Cerebellar nuclear complex (tissue), 1 donor: ENCODE results near the gene GDF10.

ENCODE experiments used
- DNase-seq, 2 experiments: peaks; one replicate each; lab custom pipeline; 2025; lab: John Stamatoyannopoulos, UW

GDF10 gene

DNA sequence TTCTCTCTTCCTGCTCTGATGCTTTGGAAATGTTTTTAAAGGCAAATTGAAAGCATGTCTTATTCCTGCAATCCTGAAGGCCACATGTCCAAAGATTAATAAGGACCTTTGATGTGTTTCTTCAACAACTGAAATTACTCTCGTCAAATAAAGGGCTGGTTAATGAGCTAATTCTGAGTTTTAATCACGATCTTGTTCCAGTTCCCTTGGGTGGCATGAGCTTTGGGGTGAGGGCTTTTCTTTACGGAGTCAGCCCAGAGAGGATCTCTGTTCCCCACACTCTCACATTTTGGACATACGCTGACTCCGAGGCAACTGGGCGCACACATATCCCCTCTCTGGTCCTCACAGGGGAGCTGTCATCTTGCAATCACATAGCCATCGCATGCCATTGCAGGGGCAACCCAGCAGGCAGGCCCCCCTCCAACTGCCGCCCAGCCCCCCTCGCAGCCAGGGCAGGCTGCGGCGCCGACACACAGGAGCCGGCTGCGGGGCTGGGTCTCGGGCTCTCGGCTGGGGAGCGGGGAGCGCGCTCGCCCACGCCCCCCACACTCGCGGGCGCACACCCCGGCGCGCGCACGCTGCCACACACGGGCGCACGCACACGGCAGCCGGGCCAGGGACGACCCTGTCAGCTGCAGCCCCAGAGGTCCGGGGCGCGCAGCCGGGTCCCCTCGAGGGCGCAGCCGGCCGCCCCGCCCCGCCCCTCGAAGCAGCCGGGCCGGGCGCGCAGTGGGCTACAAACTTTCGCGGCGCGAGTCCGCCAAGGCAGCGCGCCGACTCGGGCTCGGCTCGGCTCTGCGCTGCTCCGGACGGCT, at the start of gene GDF10:
TSS of gene GDF10 (plus strand) at position 587 of the 818 bp plus-strand sequence. CDS start 455 bp downstream, outside the sequence.
- DNase-seq: no peak

GRCh38 chr10:47252093-47252780, 47.8 kb upstream of the GDF10 start:
- DNase-seq: no peak

GRCh38 chr10:47253030-47253637, 46.9 kb upstream of the GDF10 start:
- DNase-seq: no peak

- no peak for DNase-seq
These were observed 46.2 kb upstream of the GDF10 start for GRCh38 chr10:47253651-47254375.

DNA sequence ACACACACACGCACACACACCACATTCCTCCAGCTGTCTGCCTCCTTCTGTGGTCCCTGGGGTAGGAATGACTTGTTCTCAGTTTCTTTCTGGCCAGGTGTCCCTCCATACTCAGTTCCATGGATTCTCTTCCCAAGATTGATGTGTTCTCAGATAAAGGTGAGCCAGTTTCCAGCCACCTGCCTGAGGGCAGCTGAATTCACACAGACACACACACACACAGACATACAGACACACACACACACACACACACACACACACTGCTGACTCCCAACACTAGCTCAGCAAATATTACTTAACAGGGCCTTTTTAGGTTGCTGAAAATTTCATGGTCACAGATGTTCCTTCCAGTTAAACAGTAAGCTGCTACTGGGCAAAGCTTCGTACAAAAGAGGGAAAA, 45.4 kb upstream of the GDF10 start:
- DNase-seq: no peak

DNA sequence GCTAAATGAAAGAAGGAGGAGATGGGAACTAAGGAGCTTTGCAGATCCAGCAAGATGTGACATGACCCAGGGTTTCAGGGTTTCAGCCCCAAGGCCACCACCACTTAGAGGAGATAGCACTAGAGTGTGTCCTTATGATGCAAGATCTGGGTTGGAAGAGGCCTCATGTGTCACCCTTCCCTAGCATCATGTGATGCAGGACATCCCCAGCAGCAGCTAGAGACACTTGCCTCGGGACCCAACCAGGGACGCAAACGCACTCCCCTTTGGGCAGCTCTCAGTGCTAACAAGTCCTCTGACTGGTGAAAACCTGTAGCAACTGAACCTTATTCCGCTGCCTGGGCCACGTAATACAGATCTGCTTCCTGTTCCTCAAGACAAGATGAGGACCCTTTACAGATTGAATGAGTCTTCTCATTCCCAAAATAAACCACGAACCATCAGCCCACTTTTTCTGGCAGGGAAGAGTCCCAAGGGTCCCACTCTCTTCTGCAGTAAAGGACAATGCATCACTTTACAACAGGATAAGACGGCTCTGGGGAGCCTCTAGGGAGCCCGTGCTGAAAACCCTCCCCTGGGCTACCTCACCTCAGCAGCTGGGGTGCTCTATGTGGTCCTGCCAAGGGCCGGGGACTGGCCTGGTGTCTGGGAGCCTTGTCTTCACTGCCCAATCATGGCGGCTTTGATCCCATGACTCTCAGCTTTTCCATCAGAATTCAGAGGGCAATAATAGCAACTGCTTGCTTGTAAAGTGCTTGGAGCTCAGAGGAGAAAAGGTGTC, 44.8 kb upstream of the GDF10 start:
- no peak for DNase-seq

DNA sequence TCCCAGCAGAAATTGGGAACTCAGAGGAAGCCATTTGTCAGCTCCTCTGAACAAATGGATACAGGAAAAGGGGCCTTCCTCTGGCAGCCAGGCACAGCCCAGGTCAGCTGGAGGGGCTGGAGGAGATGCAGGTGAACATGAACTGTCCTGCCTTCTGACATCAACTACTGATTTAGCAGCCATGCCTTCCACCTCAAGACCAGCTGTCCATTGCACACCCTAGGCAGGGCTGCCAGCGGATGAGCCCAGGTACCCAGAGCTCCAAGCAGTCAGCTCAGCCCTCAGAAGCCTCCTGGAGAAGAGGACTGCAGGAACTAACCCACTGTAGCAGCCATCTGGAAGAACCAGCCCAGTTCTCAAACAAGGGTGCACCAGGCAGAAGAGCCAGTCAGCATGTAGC, 44.1 kb upstream of the GDF10 start:
- no peak for DNase-seq

GRCh38 chr10:47256751-47257336, 43.2 kb upstream of the GDF10 start:
- no peak for DNase-seq

GRCh38 chr10:47257396-47258120, 42.4 kb upstream of the GDF10 start:
- DNase-seq: no peak

- no peak for DNase-seq
These were observed 41.1 kb upstream of the GDF10 start for GRCh38 chr10:47258921-47259320.

- DNase-seq: no peak
These were observed 40.5 kb upstream of the GDF10 start for GRCh38 chr10:47259466-47259865.

- no peak for DNase-seq
These were observed 39.4 kb upstream of the GDF10 start for GRCh38 chr10:47260505-47261111.

GRCh38 chr10:47261121-47261520, 38.9 kb upstream of the GDF10 start:
- no peak for DNase-seq

GRCh38 chr10:47261556-47261955, 38.4 kb upstream of the GDF10 start:
- no peak for DNase-seq

DNA sequence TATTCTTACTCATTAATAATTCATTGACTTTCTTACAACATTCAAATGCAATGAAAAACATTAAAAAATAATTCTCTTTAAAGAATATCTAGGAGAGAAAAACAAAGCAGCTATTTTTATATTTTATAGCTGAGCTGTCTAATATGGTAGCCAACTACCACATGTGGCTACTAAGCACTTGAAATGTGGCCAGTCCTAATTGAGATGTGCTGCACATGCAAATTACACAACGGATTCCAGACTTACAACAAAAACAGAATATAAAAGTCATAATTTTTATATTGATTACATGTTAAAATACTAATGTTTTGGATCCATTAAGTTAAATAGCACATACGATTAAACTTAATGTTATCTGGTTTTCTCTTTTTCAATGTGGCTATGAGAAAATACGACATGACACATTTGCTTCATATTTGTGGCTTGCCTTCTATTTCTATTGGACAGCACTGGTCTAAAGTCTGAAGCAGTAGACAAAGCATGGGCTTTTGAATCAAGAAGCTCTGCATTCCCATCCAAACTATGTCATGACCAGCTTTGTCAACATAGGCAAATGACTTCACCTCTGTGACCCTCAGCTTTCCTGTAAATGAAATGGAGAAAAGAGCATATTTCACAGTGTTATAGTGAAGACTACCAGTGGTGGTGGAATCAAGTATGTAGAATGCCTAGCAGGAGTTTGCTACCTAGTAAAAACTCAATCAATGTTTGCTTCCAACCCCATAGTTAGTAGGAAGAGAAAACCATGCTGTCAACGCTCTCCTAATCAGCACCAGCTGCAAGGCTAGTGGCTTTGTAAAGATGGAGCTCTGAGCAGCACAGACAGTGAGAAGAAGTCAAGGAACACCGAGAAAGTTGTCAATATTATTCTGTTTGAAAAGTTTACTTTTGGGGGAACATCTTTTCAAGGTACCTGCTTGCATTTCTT, 37.1 kb upstream of the GDF10 start:
- no peak for DNase-seq

- DNase-seq: no peak
These were observed 35.2 kb upstream of the GDF10 start for GRCh38 chr10:47264797-47265281.

DNA sequence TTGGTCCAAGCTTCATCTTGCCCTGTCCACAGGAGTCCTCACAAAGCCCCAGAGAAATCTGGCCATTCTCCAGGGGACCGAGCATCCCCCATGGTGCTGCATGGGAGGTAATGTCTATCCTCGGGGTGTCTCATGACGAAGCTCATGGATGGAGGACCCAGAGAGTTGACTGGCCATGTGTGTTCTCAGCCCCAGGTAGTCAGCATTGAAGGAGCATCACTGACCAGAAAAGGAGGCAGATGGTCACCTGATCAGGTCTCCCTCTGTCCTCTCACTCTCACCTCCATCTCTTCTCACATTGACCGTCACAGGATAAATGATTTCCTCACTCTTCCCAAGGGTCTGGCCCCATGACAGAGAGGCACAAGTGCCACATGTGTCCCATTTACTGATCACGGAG, 33.4 kb upstream of the GDF10 start:
- no peak for DNase-seq

DNA sequence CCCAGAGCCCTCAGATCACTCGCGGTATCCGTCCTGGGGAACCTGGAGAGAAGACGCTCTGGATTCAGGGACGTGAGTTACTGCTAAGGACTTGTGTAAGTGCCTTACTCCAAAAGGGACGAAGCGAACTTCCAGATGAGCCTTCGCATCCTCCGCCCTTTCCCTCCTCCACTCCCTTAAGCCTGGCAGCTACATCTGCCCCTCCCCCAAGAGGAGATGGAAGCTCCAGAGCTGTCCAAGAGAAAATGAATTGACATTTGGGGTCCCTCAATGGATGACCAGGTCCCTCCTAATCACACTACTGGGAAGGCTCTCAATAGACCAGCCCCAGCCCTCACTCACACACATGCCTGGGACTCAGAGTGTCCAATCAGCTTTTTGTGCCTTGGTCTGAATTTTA, 31.3 kb upstream of the GDF10 start:
- DNase-seq: no peak

DNA sequence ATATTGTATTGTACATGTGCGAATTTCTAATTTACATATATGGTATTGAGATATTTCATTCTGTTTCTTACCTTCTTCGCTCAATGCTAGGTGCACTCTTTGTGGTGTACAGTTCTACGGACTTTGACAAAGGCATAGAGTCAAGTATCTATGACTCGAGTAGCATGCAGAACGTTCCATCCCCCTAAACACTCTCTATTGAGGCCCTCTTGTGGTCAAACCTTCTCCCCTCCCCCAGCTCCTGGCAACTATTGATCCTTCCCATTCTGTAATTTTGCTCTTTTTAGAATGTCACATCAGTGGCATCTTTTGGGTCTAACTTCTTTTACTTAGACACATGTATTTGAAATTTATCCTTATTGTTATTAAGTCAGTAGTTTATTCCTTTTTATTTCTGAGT, 30.7 kb upstream of the GDF10 start:
- DNase-seq: no peak
